GM19035 (cell line): ENCODE measurements around the gene SPNS2.

ENCODE experiments used
- ATAC-seq: cut with Tn5 transposase; IDR thresholded peaks from one replicate; pipeline ENCODE4 v1.9.1; 2021; ENCODE audit not compliant: unreplicated experiment

The SPNS2 gene

GRCh38 chr17:4518901-4519300, 20.2 kb downstream of the SPNS2 start:
- no peak for ATAC-seq

- ATAC-seq, result no peak
Observed at GRCh38 chr17:4519361-4519788, 20.7 kb downstream of the SPNS2 start.

DNA sequence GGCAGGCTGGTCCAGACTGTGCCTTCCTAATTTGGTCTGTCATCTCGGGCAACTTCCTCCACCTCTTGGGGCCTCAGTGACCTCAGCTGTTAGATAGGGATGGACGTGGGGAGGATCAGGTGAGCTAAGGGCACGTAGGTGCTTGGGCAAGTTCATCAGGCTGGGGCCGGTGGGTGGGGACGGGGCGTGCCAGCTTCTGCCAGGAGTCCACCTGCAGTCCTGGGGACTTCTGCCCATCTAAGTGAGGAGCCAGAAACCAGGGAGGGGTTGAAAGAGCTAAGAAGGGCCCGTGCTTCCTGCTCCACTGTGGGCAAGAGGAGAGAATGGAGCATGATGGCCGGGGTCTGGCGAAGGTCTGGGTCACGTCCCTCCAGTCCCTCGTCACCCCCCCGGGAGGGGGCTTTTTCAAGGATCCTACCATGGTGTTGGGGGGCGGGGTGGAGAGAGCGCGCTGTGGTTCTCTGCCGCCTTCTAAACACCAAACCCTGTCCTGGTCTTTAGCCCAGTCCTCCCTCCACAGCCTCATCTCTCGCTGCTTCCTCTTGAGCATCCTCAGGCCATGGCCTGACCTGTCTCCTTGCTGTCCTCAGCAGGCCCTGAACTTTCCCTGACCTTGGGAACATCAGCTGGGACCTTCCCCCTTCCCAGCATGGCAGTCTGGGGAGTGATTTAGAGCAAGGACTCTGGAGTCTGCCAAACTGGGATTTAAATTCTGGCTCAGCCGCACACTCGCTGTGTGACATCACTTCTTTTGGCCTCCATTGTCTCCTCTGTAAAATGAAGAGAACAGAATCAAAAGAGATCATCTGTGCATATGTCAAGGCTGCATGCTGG, 21.6 kb downstream of the SPNS2 start:
- ATAC-seq, result no peak

DNA sequence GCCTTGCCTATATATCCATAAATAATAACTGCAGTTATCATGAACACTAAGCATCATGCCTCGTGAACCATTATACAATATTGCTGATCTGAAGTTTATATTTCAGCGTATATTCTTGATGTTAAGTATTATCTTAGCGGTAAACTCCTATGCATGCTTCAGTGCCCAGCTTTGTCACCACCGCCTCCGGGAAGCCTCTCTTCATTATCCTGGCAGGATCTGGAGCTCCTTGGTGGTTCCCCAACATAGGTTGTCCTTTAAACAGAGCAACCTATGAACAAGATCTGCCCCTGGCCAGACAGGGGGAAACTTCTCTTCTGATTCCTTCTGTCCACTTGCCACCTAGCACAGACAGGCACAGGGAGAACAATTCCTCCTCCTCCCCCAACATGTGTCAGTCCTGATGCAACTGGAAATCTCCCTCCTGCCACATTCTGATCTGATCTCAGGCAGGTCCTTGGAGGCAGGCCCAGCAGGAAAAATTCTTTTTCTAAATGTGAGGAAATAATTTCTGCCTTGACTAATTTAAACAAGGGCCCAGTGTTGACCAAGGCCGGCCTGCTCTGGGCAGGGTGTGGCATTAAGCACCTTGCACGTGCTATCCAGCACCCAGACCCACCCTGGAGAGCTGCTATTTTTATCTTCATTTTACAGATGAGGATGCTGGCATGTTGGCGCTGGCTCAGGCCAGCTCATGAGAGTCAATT, 22.4 kb downstream of the SPNS2 start:
- no peak for ATAC-seq

DNA sequence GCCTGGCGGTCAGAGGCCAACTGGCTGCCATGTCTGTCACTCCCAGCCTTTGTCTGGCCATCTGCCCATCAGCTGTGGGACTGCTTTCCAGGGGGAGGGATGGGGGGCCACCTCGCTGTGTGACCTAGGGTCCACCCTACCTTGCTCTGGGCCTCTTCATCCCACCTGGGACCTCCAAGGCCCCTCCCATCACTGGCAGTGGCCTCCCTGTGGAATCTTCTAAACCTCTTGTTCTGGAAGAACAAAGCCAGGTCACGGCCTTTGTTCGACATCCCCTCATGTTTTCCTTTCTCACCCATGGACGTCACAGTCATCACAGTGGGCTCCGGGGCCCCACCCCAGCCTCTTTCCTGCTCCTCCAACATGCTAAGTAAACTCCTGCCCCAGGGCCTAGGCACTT, 24.0 kb downstream of the SPNS2 start:
- no peak for ATAC-seq

DNA sequence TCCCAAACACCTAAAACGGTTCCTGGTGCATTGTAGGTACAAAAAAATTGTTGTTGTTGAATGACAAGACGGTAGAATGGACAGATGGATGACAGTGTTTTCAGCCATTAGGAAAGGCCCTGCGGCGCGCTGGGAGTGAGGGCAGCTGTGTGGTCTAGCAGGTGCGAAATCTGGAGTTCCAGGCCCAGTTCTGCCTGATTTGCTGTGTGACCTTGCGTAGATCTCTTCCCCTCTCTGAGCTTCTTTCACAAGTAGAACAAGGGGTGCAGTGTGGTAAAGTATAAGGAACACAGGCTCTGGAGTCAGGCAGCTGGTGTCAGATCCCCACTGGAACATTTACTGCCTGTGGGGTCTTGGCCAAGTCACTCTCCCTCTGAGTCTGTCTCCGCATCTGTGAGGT, 25.3 kb downstream of the SPNS2 start:
- ATAC-seq, result no peak

DNA sequence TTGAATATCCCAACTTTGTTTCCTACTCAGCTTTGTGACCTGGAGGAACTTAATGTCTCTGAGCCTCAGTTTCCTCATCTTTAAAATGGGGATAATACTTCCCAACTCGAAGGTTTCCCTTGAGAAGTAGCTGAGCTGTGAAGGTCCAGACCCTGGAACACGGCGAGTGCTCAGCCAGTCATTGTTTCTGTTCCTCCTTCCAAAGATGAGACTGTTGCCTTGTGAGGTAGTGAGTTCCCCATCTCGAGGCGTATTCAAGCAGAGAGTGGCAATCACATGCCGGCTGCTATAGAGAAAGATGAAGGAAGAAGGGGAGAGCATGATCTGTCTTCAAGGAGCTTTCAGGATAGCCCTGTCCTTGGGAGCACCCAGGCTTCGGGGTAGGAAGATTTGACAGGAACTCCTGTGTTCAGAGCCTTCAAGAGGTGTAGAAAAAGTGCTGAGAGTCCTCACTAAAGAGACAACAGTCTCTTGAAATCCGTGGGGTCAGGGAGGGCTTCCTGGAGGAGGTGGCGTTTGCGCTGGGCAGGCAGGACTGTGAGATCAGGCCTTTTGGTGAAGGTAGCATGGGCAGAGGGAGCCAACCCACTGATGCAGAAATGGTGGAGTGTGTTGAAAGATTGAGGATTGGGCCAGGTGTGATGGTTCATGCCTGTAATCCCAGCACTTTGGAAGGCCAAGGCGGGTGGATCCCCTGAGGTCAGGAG, 27.2 kb downstream of the SPNS2 start:
- ATAC-seq, result no peak

- no peak for ATAC-seq
Observed at GRCh38 chr17:4527134-4527533, 28.5 kb downstream of the SPNS2 start.

- ATAC-seq, result no peak
Observed at GRCh38 chr17:4527566-4528125, 29.0 kb downstream of the SPNS2 start.

- ATAC-seq, result no peak
Observed at GRCh38 chr17:4529533-4530152, 31.0 kb downstream of the SPNS2 start.

- ATAC-seq, result no peak
Observed at GRCh38 chr17:4530799-4531730, 32.4 kb downstream of the SPNS2 start.

DNA sequence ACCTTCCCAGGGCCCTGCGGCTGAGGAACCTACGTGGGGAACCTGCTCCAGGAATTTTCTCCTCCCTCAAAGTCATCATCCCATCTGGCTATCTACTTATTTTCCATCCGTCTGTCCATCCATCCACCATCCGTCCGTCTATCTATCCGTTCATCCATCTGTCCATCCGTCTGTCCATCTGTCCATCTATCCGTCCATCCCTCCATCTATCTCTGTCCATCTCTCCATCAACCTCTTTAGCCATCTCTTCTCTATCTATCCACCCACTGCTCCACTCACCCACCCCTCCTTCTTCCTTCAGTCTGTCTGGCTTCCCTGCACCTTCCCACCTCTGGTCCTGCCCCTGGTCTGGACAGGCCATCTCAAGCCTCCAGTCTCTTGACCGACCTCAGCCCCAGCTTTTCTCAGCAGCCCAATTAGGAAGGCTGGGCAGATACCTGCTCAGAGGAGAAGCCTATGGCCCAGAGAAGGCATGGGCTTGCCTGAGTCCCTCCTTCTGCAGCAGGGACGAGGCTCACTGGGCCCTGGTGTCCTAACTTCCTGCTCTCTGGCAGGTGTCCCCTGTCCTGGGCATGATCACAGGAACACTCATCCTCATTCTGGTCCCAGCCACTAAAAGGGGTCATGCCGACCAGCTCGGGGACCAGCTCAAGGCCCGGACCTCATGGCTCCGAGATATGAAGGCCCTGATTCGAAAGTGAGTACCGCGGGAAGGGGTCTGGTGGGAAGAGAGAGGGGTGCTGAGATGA, 33.5 kb downstream of the SPNS2 start:
- ATAC-seq, result no peak

GRCh38 chr17:4532860-4533522, 34.3 kb downstream of the SPNS2 start:
- no peak for ATAC-seq

DNA sequence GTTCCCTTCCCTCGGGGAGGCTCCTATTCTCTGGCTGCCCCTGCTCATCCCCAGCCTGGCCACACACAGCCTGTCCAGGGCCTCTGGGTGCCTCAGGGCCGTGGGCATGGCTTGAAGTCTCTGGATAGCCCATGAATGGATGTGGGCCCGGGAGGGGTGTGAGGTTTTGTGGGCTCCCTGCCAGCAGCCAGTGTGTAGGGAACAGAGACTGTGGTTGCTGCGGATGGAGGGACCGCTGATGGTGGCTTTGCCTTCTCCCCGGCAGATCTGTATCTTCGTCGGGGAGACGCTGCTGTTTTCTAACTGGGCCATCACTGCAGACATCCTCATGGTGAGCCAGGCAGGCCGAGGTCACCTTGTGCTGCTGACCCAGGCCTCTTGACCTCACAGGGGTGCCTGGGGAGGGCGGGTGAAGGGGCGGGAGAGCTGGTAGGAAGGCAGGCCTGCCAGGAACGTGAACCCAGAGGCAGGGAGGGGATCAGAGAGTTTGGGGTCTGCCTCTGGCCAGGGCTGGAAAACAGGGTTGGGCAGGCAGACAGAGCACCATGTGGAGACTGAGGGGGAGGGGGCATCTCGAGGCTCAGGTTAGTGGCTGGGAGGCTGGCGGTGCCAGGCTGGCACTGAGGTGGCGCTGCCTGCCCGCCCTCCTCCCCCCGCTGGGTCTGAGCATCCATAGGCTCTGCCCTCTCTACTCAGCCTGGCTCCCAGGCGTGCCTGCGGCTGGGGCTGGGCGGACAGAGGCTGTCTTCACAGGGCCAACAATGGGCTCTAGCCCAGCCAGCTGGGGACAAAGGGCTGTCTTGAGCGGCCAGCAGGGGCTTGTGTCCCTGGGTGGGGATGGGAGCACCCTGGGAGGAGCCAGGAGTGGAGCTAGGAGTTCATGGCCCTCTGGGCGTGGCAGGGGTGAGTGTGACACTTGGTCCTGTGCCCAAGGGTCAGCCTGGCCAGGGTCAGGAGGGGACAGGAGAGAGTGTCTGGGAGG, 35.1 kb downstream of the SPNS2 start:
- ATAC-seq, result no peak

DNA sequence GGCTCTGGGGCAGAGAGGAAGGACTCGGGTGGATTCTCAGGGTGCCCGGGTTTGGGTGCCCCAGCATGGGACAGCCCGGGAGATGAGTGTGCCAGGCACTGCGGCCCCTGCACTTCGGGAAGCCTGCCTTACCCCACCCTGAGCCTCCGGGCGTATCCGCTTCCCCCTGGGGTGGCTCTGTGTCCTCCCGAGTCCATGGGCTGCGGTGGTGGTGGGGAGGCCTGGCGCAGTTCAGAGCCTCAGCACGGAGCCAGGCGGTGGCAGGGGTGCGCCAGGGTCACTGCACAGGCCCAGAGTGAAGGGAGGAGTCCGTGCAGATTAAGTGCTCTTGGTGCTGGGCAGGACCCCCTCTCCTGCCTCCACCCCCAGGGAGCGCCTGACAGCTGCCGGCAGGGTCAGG, 35.8 kb downstream of the SPNS2 start:
- ATAC-seq, result no peak

DNA sequence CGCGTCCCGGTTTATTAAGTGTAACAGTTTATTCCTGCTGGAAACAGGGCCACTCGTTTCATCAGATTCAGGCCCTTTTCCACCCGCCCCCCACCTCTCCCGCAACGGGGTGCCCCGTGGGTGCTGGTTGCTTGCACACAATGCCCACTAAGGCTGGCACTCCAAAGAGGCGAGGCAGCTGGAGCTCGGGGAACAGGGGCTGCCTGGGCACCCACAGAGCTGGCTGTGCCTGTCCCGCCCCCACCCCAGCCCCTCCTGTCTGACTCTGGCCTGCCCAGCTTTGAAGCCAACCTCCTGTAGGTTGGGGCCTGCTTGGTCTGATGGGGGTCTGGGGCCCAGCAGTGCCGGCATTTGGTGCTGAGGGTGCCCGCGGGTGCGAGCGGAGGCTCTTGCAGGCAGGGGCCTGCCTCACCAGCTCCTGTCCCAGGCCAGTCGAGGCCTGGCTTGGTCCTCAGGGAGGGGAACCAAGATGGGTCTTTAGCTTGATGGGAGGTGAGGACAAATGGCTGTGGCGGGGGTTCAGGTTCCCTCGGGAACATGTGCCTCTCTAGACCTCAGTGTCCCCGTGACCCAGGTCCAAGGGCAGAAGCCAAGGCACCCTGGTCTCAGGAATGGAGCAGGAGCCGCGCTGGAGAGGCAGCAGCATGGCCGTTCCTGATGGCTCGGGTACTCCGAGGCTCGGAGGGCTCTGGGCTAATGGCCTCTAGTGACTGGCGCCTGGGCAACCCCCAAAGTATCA, 36.4 kb downstream of the SPNS2 start:
- ATAC-seq, result no peak
